Lower lobe of right lung (tissue), 2 donors: ENCODE data around the gene UBAC2. TPM values are rescaled to one million over a fixed set of nuclear protein-coding genes. Genes with fewer than 3 reads are reported as not detected.

Experiments used
- ATAC-seq, 2 donors: fragments of 200-7000 bp; cut with Tn5 transposase; one replicate each; pipeline ENCODE4 v1.9.1; 2020 to 2022; ENCODE audit warnings: mild to moderate bottlenecking in 2 of 2, moderate library complexity in 2 of 2
- DNase-seq: peaks from one replicate; pipeline ENCODE4 v3.0.0-alpha.2; 2020
- H3K27ac ChIP-seq: fragments of 200-600 bp; one replicate; pipeline ENCODE4 v1.8.0; 2022
- H3K27me3 ChIP-seq: fragments of 200-600 bp; one replicate; pipeline ENCODE4 v1.8.0; 2022; ENCODE audit warnings: low read depth
- H3K36me3 ChIP-seq: fragments of 200-600 bp; one replicate; pipeline ENCODE4 v1.8.0; 2022; ENCODE audit warnings: mild to moderate bottlenecking
- H3K4me1 ChIP-seq: fragments of 200-600 bp; one replicate; pipeline ENCODE4 v1.8.0; 2022
- H3K4me3 ChIP-seq: fragments of 200-600 bp; one replicate; pipeline ENCODE4 v1.8.0; 2022; ENCODE audit warnings: mild to moderate bottlenecking
- H3K9me3 ChIP-seq: fragments of 200-600 bp; one replicate; pipeline ENCODE4 v1.8.0; 2022
- intact Hi-C: fragments of 100-400 bp; cut with DNase I; formaldehyde crosslinking; loops from one replicate; pipeline ENCODE4 v1.11.0; 2022
- total RNA-seq: library from RNA; stranded (reverse); fragmentation: NEBNext Ultra II Directional; extraction: Animal tissue kit (Norgen Biotek cat#: 25700); gene quantifications from one replicate; pipeline ENCODE4 v1.2.1, GENCODE V29; 2021
- TF ChIP-seq, protein P1 (sequence below): fragments of 200-600 bp; IDR thresholded peaks from one replicate; pipeline ENCODE4 v1.8.0; 2022; ENCODE audit warnings: antibody characterized with exemption, mild to moderate bottlenecking
- donor health status: DM: no; HTN: yes; CAD: no; lungs with severe emphysema.

Gene UBAC2
- total RNA-seq, 1 donor from 2014 or later = 44.5 TPM

DNA sequence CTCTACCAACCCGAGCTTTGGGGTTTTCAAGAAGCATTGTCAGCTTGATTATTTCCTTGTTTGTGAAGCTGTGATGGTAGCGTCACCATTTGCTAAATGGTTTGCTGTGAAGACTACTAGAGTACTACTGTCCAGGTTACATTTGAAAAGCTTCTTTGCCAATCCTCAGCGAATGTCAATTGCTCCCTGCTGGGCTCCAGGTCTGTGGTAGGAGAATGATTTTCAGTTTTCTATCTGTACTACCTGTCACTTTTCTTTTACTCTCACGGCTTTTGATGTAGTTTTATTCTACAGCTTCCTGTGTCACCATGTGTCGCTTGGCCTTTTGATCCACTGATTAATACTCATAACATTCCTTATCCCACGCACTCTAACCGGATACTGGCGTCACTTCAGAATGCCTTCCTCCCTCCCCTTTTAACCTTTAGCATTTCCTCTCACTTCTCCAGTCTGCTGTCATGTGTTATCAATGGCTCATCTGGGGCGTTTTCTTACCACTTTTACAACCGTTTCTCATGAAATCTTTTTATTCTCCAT is 114.1 kb downstream of the UBAC2 start:
- Histone ChIP-seq H3K27me3 (no peaks in the 10 kb centered on the region), H3K9me3 (no peaks in the 10 kb centered on the region), H3K4me3 (no peak overlapping the region), H3K4me1 (peaks cover 46% of the 10 kb centered on the region), H3K27ac (no peak overlapping the region), H3K36me3 (peaks cover 8% of the 10 kb centered on the region)
- ATAC-seq (peak in 1 of 2 donors; percentile 13), DNase-seq (no peak)
- intact Hi-C loops = no loop called here
- TF ChIP-seq, protein P1, sequence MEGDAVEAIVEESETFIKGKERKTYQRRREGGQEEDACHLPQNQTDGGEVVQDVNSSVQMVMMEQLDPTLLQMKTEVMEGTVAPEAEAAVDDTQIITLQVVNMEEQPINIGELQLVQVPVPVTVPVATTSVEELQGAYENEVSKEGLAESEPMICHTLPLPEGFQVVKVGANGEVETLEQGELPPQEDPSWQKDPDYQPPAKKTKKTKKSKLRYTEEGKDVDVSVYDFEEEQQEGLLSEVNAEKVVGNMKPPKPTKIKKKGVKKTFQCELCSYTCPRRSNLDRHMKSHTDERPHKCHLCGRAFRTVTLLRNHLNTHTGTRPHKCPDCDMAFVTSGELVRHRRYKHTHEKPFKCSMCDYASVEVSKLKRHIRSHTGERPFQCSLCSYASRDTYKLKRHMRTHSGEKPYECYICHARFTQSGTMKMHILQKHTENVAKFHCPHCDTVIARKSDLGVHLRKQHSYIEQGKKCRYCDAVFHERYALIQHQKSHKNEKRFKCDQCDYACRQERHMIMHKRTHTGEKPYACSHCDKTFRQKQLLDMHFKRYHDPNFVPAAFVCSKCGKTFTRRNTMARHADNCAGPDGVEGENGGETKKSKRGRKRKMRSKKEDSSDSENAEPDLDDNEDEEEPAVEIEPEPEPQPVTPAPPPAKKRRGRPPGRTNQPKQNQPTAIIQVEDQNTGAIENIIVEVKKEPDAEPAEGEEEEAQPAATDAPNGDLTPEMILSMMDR = no peak

DNA sequence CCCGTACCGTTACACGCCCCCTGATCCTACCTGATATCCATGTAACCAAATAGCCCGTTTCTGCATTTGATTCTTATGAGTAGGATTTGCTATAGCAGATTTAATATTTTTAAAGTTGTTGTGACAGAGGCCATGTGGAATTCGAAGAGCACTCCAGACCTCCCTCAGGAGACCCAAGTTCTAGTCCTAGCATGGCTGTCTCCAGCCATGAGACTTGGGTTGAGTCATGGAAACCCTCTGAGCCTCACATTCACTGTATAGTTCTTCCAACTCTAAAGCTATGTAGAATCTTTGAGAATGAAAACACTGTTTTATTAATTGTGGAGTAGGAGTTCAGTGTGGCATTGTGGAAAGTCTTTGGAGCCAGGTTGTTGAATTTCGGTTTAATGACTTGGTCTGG is 114.5 kb downstream of the UBAC2 start:
- H3K27me3 ChIP-seq = no peaks in the 10 kb centered on the region
- DNase-seq (no peak), ATAC-seq (no peak)
- no peak overlapping the region for H3K27ac ChIP-seq
- no peak overlapping the region for H3K4me3 ChIP-seq
- TF ChIP-seq, protein P1 = no peak
- peaks cover 47% of the 10 kb centered on the region for H3K4me1 ChIP-seq
- intact Hi-C loops = no loop called here
- peaks cover 11% of the 10 kb centered on the region for H3K36me3 ChIP-seq
- no peaks in the 10 kb centered on the region for H3K9me3 ChIP-seq

DNA sequence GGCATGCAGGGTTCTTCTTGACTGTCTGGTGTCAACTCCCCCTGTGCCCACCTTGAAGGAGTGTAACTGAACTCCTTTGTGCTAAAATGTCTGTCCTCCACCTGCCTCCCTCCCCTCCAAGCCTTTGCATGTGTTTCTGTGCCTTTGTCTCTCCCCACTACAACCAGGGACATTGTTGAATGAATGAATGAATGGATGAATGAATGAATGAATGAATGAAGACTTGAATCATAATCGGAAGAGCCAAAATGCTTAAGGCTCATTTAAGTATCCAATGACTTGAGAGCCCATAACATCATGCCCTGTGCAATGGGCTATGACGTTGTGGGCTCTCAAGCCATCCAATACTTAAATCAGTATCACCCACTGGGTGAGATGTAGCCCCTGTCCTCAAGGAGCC is 115.6 kb downstream of the UBAC2 start:
- no peak overlapping the region for H3K4me3 ChIP-seq
- peaks cover 11% of the 10 kb centered on the region for H3K36me3 ChIP-seq
- peak in 1 of 2 donors; percentile 6 for ATAC-seq
- no peaks in the 10 kb centered on the region for H3K9me3 ChIP-seq
- no peak for DNase-seq
- H3K27me3 ChIP-seq = no peaks in the 10 kb centered on the region
- intact Hi-C loops = no loop called here
- no peak overlapping the region for H3K27ac ChIP-seq
- H3K4me1 ChIP-seq = peaks cover 57% of the 10 kb centered on the region
- TF ChIP-seq, protein P1 = no peak

DNA sequence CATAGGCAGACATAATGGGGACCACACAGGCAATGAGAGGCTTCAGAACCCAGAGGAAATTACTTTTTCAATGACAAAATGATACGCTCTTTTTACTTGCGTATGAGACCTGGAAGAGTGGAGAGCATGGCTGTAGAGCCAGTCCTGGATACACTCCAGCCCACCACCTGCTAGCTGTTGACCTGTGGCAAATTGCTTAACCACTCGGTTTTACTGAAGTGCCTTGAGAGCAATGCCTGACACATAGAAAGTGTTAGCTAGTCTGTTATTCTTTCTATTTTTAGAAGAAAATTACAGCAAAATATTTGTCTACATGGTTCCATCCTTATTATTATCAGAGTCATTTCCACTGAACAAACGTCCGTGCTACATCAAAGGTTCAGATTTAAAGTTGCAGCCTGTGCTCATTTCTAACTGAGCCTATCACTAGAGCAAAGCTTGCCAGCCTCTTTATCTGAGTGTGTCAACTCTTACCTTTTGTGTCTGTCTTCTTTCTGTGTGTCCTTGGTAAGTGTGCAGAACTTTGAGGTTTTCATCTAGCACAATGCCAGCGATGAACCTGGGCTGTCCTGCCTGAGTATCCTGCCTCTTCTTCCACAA is 116.1 kb downstream of the UBAC2 start:
- H3K27ac ChIP-seq = no peak overlapping the region
- intact Hi-C loops = no loop called here
- DNase-seq (peak; percentile 58), ATAC-seq (peak; percentile 66 to 82)
- no peak overlapping the region for H3K4me3 ChIP-seq
- no peaks in the 10 kb centered on the region for H3K9me3 ChIP-seq
- peaks cover 60% of the 10 kb centered on the region for H3K4me1 ChIP-seq
- H3K36me3 ChIP-seq = peaks cover 11% of the 10 kb centered on the region
- H3K27me3 ChIP-seq = no peaks in the 10 kb centered on the region
- TF ChIP-seq, protein P1 = no peak

DNA sequence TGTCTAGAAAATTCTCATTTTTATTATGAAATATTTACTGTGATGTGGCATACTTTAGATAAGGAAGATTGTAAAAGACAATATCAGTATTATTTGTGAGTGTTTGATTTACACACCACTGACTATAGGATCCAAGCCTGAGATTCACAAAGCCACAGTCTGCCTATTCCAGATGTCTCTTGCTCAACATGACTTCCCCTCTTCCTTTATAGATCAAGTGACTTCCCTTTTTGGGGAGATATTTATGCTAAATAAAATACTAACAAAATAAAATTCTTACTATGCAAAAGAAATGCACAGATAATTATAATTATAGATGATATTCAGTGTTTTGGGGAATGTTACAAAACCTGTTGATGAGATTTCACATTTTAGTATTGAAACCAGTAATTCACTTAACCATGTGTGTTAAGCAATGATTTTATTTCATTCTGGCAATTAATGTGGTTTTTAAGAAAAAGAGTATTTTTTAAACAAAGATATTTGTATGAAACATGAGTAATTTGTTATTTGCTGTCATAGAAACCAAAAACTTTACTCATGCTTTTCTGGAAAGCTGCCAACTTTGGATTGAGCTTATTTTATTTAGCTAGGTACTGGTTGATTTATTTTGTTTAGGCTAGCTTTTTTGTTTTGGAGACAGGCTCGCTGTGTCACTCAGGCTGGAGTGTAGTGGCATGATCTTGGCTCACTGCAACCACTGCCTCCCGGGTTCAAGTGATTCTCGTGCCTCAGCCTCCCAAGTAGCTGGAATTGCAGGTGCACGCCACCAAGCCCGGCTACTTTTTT is 120.2 kb downstream of the UBAC2 start:
- H3K4me3 ChIP-seq = no peak overlapping the region
- ATAC-seq (peak in 1 of 2 donors; percentile 38), DNase-seq (no peak)
- H3K4me1 ChIP-seq = peaks cover 45% of the 10 kb centered on the region
- no peaks in the 10 kb centered on the region for H3K9me3 ChIP-seq
- TF ChIP-seq, protein P1 = no peak
- no peaks in the 10 kb centered on the region for H3K27me3 ChIP-seq
- intact Hi-C loops = no loop called here
- no peak overlapping the region for H3K27ac ChIP-seq
- H3K36me3 ChIP-seq = peaks cover 11% of the 10 kb centered on the region
